ENCODE data around the gene DEXI. TPM values are rescaled to one million over a fixed set of nuclear protein-coding genes. Genes with fewer than 3 reads are reported as not detected.
A peak's percentile ranks its signal among the peaks of the same experiment; 100 is the strongest.

The DEXI gene
- total and polyA plus RNA-seq, 2 of the 13 experiments (the other 11 are each of a cell fraction or from before 2014, with no cell fraction given) = 51.5 to 70.4 TPM

DNA sequence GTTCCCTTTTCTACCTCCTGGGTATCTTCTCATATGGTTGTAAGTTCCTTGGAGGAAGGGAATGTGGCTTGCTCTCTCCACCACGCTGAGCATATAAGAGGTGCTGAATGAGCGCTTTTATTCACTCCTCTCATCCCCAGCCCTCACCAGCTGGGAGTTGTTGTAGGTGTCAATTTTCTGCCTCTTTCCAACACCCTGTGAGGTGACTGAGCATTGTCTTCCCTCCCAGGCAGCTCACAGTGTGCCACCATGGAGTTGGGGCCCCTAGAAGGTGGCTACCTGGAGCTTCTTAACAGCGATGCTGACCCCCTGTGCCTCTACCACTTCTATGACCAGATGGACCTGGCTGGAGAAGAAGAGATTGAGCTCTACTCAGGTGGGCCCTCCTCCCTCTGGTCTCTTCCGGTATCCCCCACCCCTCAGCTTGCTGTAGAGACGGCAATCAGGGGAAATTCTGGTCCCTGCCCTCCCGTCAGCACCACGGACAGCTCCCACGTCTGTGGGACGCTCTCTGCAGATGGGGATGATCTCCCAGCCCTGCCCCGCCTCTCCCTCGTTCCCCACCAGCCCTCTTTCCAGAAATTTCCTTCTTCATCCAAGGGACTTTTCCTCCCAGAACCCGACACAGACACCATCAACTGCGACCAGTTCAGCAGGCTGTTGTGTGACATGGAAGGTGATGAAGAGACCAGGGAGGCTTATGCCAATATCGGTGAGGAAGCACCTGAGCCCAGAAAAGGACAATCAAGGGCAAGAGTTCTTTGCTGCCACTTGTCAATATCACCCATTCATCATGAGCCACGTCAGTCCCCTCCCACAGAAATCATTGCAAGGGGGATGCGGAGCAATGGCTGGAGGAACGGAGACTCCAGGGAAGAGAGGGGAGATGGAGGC is 47.0 kb downstream of the DEXI start (continued):
- TF ChIP-seq ZNF746 (CRISPR knock-in tag; IDR thresholded peaks at IDR 0.05) (peak; percentile 67; the same call in 1 of the 2 replicates), HCFC1 (IDR thresholded peaks at IDR 0.05; ENCODE audit: low read depth, low read length) (peak; percentile 17; the same call in 1 of the 2 replicates), ATM (IDR thresholded peaks at IDR 0.05; ENCODE audit: borderline replicate concordance) (no peak), PHF21A (CRISPR knock-in tag; IDR thresholded peaks at IDR 0.05) (no peak), SMAD9 (CRISPR knock-in tag; IDR thresholded peaks at IDR 0.05) (no peak), HES4 (CRISPR knock-in tag; IDR thresholded peaks at IDR 0.05; ENCODE audit: borderline replicate concordance) (peak; percentile 98), SALL1 (CRISPR knock-in tag; IDR thresholded peaks at IDR 0.05) (peak; percentile 96), SAP130 (CRISPR knock-in tag; IDR thresholded peaks at IDR 0.05; ENCODE audit: low read depth) (peak; percentile 73), ZNF441 (CRISPR knock-in tag; IDR thresholded peaks at IDR 0.05; ENCODE audit: borderline replicate concordance) (peak; percentile 93), ZMYM2 (CRISPR knock-in tag; IDR thresholded peaks at IDR 0.05) (no peak), EED (CRISPR knock-in tag; IDR thresholded peaks at IDR 0.05) (peak; percentile 97; the same call in 1 of the 2 replicates), ZFX (CRISPR knock-in tag; IDR thresholded peaks at IDR 0.05; ENCODE audit: low read depth) (peak; percentile 14; the same call in 1 of the 2 replicates), ZNF546 (CRISPR knock-in tag; conservative IDR thresholded peaks at IDR 0.05) (peak; percentile 91), HDAC2 (CRISPR knock-in tag; IDR thresholded peaks at IDR 0.05) (peak; percentile 87), KLF11 (CRISPR knock-in tag; IDR thresholded peaks at IDR 0.05) (peak; percentile 98), SALL2 (CRISPR knock-in tag; IDR thresholded peaks at IDR 0.05) (no peak), HDAC6 (IDR thresholded peaks at IDR 0.05; ENCODE audit: low read depth, low read length) (no peak), NFE2 (CRISPR knock-in tag; IDR thresholded peaks at IDR 0.05) (0 out of 2 replicates have a peak, but pooled peaks have one; percentile 17)
- TF ChIP-seq, protein P1, sequence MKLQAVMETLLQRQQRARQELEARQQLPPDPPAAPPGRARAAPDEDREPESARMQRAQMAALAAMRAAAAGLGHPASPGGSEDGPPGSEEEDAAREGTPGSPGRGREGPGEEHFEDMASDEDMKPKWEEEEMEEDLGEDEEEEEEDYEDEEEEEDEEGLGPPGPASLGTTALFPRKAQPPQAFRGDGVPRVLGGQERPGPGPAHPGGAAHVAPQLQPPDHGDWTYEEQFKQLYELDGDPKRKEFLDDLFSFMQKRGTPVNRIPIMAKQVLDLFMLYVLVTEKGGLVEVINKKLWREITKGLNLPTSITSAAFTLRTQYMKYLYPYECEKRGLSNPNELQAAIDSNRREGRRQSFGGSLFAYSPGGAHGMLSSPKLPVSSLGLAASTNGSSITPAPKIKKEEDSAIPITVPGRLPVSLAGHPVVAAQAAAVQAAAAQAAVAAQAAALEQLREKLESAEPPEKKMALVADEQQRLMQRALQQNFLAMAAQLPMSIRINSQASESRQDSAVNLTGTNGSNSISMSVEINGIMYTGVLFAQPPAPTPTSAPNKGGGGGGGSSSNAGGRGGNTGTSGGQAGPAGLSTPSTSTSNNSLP (IDR thresholded peaks at IDR 0.05; ENCODE audit: low read depth, low read length) = no peak
- TF ChIP-seq, protein P2, sequence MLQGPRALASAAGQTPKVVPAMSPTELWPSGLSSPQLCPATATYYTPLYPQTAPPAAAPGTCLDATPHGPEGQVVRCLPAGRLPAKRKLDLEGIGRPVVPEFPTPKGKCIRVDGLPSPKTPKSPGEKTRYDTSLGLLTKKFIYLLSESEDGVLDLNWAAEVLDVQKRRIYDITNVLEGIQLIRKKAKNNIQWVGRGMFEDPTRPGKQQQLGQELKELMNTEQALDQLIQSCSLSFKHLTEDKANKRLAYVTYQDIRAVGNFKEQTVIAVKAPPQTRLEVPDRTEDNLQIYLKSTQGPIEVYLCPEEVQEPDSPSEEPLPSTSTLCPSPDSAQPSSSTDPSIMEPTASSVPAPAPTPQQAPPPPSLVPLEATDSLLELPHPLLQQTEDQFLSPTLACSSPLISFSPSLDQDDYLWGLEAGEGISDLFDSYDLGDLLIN (CRISPR knock-in tag; IDR thresholded peaks at IDR 0.05; ENCODE audit: borderline replicate concordance) = peak; percentile 91; the same call in 1 of the 2 replicates
- TF ChIP-seq, protein P3, sequence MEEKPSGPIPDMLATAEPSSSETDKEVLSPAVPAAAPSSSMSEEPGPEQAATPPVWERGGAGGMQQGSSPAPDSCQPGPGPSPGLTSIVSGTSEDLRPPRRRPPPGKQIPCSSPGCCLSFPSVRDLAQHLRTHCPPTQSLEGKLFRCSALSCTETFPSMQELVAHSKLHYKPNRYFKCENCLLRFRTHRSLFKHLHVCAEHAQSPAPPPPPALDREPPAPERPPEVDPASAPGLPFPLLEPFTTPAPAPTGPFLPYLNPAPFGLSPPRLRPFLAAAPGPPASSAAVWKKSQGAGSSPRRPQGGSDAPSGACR (CRISPR knock-in tag; IDR thresholded peaks at IDR 0.05) = no peak
- TF ChIP-seq, protein P4, sequence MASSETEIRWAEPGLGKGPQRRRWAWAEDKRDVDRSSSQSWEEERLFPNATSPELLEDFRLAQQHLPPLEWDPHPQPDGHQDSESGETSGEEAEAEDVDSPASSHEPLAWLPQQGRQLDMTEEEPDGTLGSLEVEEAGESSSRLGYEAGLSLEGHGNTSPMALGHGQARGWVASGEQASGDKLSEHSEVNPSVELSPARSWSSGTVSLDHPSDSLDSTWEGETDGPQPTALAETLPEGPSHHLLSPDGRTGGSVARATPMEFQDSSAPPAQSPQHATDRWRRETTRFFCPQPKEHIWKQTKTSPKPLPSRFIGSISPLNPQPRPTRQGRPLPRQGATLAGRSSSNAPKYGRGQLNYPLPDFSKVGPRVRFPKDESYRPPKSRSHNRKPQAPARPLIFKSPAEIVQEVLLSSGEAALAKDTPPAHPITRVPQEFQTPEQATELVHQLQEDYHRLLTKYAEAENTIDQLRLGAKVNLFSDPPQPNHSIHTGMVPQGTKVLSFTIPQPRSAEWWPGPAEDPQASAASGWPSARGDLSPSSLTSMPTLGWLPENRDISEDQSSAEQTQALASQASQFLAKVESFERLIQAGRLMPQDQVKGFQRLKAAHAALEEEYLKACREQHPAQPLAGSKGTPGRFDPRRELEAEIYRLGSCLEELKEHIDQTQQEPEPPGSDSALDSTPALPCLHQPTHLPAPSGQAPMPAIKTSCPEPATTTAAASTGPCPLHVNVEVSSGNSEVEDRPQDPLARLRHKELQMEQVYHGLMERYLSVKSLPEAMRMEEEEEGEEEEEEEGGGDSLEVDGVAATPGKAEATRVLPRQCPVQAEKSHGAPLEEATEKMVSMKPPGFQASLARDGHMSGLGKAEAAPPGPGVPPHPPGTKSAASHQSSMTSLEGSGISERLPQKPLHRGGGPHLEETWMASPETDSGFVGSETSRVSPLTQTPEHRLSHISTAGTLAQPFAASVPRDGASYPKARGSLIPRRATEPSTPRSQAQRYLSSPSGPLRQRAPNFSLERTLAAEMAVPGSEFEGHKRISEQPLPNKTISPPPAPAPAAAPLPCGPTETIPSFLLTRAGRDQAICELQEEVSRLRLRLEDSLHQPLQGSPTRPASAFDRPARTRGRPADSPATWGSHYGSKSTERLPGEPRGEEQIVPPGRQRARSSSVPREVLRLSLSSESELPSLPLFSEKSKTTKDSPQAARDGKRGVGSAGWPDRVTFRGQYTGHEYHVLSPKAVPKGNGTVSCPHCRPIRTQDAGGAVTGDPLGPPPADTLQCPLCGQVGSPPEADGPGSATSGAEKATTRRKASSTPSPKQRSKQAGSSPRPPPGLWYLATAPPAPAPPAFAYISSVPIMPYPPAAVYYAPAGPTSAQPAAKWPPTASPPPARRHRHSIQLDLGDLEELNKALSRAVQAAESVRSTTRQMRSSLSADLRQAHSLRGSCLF (CRISPR knock-in tag; IDR thresholded peaks at IDR 0.05; ENCODE audit: borderline replicate concordance) = 0 out of 2 replicates have a peak, but pooled peaks have one; percentile 79
